ENCODE measurements around the gene DGKI.
"Not testable (repeated sequence)": the region's sequence is repeated elsewhere in the genome, so short reads cannot be mapped to it uniquely, and the experiment has no call there.

DGKI gene

GRCh38 chr7:137449016-137449415 is 397.8 kb downstream of the DGKI start:
- no peak for DNase-seq

GRCh38 chr7:137448572-137448971 is 398.2 kb downstream of the DGKI start:
- DNase-seq, result not testable (repeated sequence)

- DNase-seq, result no peak
Observed at GRCh38 chr7:137446025-137446424, 400.7 kb downstream of the DGKI start.

DNA sequence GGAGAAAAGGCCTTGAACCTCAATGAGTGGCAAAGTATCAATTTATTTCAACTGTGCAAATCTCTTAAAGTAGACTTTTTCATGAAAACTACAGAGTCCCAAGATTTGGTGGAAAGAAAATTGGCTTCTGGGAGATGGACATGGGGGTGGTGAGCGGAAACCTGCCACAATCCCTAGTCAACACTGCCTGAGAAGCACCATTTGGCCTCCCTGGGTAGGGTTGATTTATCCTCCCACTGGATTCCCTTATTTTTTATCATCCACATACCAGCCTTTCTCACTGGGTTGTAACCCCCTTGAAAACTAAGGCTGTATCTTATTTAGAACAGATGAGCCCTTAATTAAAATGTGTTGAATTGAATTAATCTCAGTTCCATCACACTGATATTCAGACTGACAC is 401.5 kb downstream of the DGKI start:
- DNase-seq, result no peak

DNA sequence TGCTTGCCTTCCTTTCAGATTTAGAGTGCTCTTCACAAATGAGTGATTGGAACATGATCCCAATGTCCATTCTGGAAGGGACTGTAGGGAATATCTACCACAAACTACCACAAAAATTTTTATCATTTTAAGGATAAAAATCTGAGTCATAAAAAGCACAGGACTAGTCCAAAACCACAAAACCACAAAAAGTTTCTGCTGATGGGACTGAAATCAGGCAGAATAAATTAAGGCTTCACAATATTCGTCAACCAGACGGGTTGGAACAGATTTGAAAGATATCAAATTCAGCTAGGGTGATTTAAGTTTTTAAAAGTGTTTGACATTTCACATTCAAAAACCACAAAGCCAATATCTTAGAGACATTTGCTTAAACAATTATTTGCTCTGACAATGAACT is 403.2 kb downstream of the DGKI start:
- no peak for DNase-seq

DNA sequence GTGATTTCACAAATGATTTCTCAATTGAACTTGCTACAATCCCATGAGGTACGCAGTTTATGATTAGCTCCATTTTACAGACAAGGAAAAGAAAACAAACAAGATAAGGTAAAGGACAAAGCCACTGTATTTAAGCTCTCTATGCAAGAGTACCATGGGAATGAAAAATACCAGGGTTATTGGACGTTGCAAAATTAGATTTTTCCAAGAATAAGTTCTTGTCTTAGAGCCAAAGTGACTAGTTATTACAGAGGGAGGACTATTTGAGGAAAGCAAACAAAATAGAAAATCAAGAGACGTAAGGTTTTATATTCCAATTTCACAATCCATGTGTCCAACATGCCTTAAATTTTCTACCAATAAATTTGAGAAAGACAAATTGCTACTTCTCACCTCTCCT is 405.3 kb downstream of the DGKI start:
- DNase-seq, result no peak

DNA sequence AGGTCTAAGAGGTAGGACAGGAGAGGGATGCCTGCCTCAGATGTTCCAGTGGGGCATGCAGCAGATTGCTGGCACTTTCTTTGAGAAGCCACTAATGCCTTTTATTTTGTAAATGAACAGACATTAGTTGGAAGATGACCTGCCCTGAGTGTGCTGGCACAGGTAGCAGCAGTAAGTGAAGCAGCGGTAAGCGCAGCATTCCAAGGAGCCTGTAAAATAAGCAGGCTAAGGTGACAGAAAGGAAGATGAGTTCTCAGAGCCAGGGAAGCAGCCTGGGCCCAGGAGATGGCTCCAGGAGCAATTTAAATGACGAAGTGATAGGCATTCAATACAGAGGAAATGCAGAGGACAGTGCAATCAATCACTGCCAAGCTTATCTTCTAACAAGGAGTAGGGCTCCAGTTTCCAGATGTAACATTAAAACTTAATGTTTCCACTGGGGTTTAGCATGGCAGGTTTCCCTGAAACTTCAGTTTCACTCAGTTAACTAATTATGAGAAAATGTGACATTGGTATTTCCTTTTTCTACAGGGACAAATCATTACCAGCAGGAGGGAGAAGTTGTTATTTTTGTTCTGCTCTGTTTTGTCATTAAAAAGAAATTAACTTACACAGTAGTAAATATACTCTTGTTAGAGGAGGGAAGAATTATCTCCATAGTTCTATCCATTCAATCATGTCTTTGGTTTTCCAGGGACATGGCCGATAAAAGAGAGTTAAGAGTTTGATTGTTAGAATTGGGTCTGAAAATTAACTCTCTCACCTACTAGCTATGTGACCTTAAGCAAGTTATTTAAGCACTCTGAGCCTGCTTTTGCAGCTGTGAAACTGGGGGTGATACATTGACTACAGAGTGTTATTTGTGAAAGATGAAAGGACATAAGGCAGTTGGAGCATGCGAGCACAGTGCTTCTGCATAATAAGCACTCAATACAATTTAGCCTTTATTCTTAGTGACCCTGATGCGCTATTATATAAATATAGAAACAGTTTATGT is 406.6 kb downstream of the DGKI start:
- DNase-seq, result no peak

DNA sequence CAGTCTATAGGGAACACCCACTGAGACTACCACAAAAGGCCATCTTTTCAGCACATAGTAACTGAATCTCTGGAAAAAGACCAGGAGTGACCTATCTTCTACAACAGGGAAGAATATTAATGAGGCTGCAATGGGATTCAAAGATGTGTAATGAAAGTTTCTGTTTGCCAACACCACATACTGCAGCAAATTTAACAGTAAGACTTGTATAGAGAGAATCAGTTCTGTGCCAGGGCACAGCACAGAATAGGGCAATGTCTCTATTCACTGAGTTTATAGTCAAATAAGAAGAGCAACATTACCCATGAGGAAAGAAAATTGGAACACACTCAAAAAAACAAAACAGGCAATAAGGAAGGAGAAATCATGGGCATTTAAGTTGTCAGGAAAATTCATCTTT is 411.8 kb downstream of the DGKI start:
- DNase-seq, result no peak

GRCh38 chr7:137434530-137434929 is 412.2 kb downstream of the DGKI start:
- no peak for DNase-seq

- no peak for DNase-seq
Observed at GRCh38 chr7:137423321-137423720, 423.5 kb downstream of the DGKI start.

DNA sequence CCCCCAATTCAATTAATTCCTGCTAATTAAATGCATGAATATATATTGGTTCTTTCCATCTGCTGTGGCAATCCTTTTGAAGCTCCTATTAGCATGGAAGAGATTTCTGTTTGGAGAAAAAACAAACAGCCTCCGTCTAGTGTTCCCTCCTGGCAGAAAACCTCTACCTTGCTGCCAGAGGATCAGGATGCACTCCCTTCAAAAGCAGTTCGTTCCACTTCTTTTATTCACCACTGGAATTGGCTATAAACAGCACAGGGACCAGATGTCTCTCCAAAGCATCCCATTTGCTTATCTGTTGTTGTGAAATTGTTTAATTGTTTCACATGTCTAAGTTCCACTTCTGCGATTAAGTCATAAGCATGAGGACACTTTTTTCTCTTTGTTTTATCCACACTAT is 425.4 kb downstream of the DGKI start:
- no peak for DNase-seq

DNA sequence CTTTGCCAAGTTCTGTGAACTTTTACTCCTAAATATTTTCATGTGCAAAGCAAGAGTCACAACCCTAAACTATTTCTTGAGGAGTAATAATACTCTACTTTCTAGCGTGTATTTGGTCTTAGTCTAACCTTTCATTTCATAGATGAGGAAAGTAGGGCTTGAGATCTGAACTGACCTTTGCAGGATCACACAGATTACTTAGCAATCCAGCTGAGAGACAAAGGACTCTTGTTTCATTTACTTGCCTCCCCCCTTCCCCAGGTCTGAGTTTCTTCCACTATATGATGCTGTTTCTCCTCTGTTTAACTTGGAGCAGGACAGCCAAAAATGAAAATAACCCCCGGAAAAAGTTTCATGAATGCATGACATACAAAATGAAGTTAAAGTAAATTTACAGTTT is 427.9 kb downstream of the DGKI start:
- DNase-seq, result no peak

GRCh38 chr7:137417464-137417863 is 429.3 kb downstream of the DGKI start:
- no peak for DNase-seq

DNA sequence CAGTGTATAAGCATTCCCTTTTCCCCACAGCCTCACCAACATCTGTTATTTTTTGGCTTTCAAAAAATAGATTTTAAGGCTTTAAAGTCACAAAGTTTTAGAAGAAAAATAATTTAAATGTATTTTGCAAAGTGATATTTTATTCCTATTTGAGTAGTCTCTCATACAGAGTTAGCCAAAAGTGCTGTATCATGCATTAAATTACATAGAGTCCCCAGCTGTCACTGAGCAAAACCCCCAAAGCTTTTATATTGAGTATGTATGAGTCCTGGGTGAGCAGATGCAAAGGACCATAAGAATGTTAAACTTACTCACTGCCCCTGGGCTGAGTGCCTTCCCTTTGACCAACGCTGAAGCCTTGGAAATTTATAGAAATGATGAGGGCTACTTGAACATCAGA is 432.9 kb downstream of the DGKI start:
- DNase-seq, result no peak

GRCh38 chr7:137411446-137411845 is 435.3 kb downstream of the DGKI start:
- DNase-seq, result no peak

DNA sequence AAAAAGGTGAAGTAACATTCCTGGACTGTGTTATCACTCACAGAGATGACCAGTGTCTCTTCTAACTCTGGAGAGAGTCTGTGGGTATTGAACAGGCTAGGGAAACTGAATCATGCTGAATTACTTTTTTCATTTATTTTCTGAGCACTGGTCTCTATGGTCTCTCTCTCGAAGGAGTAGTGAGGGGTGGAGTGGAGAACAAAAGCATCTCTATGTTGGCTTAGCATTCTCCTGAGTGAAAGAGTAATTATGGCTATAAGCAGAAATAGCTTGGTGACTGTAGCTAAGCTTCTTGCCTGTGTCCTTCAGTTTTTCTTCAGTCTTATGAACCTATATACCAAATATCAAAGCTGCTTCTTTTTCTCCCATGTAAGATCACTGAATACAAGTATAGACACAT is 438.6 kb downstream of the DGKI start:
- DNase-seq, result no peak

GRCh38 chr7:137407078-137407477 is 439.7 kb downstream of the DGKI start:
- no peak for DNase-seq

DNA sequence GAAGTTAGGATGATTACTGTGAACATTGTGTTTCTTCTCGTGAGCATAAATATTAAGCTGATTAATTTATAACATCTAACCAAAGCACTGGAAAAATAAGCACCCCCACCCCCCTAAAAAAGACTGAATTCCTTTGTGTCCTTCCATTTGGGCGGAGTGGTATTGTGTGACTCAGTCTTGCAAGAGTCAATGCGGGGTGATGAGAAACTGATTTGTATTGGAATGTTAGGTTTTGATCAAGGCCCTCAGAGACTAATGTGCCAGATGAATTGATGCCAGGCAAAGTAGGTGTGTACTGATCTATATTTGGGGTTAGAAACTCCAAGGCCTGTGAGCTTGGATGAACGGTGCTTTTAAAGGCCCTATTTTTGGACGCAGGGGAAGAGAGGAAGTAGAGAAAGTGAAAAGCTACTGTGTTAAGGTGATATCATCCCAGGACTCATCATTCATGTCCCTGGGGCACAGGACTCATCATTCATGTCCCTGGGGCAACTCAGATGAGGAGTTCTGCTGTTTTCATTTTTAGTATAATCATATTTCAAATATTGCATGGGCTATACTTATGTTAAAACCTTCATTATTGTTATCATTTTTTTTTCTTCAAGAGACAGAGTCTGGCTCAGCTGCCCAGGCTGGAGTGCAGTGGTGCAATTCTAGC is 442.0 kb downstream of the DGKI start:
- DNase-seq, result no peak

- DNase-seq, result no peak
Observed at GRCh38 chr7:137403353-137403695, 443.4 kb downstream of the DGKI start.

DNA sequence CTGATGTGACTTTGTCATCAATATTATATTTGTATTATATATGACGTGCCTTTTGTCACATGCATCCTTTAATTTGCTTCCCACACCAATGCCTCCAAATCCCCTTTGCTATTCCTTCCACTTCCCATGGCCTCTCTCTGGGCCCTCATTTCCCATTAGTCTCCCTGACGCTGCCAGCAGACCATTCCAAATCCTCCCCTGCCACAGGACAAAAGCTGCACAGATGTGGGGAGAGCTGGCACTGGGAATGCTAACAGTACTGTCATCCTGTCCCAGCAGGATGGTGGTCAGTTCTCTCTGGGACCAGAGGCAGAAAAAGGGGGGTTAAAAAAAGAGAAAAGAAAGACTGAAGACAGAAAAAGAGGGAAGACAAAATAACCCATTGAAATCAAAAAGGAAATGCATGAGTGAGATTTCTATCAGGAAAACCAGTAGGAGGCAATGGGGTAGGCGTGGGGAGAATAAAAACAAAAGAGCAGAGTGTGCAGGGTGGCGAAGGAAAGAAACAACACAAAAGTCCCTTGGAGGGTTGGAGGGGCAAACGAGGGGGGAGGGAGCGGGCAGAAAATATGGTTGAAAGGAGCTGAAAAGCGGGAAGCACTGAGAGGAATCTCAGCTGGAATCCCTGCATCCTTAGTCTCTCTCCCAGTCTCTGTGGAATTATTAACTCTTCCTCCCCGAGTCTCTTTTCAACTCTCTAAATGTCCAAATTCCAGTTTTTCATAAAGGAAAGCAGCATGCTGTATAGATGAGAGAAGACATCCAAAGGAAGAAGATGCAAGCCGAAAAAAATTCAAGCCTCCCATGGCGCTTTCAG is 444.0 kb downstream of the DGKI start:
- DNase-seq, result no peak

GRCh38 chr7:137399827-137400823 is 446.6 kb downstream of the DGKI start:
- DNase-seq, result no peak

GRCh38 chr7:137396051-137396450 is 450.7 kb downstream of the DGKI start:
- DNase-seq, result no peak
